SK-N-SH treated with all-trans-retinoic acid at 6 μM for 48 hours (cell line): ENCODE results near the gene OCA2.

Source experiments
- BACH2 ChIP-seq: fragments of 250-450 bp; sonication (Bioruptor Pico); IDR thresholded peaks from 2 replicates; pipeline ENCODE4 v1.9.0; 2021; ENCODE audit warnings: mild to moderate bottlenecking, borderline replicate concordance
- GLIS3 ChIP-seq: fragments of 250-450 bp; sonication (Bioruptor Pico); IDR thresholded peaks from 2 replicates; pipeline ENCODE4 v1.5.0; 2020; ENCODE audit warnings: mild to moderate bottlenecking, moderate library complexity
- ZFP30 ChIP-seq: fragments of 450-650 bp; formaldehyde crosslinking; IDR thresholded peaks from 2 replicates; pipeline ENCODE4 v1.5.0; 2022; ENCODE audit warnings: mild to moderate bottlenecking, moderate library complexity

DNA sequence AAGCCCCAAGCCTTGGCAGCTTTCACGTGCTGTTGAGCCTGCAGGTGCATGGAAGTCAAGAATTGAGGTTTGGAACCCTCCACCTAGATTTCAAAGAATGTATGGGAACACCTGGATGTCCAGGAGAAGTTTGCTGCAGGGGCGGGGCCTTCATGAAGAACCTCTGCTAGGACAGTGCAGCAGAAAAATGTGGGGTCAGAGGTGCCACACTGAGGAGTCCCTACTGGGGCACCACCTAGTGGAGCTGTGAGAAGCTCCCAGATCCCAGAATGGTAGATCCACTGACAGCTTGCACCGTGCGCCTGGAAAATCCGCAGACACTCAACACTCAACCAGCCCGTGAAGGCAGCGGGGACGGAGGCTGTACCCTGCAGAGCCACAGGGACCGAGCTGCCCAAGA is 201.6 kb downstream of the OCA2 start:
- TF ChIP-seq BACH2 (CRISPR knock-in tag) (no peak), GLIS3 (CRISPR knock-in tag) (no peak), ZFP30 (no peak)
